Kidney (tissue), 14 donors: ENCODE measurements around the gene METAP2. TPM values are rescaled to one million over a fixed set of nuclear protein-coding genes. Genes with fewer than 3 reads are reported as not detected.

Experiments
- DNase-seq, 5 donors: peaks; one replicate each; pipeline ENCODE4 v3.0.0-alpha.2; 2013 to 2020
- FAIRE-seq: peaks from 2 replicates; lab custom pipeline; 2012; peaks lifted over from hg19 to GRCh38; lab: Jason Lieb, UNC
- H3K27ac ChIP-seq, 2 donors: one replicate each; pipeline ENCODE4 v1.7.0; 2013; ENCODE audit warnings: low read depth in 2 of 2, low read length in 2 of 2, inconsistent platforms in 1 of 2
- H3K27me3 ChIP-seq: one replicate; pipeline ENCODE4 v1.7.1; 2013; ENCODE audit warnings: low read length, inconsistent platforms; ENCODE audit not compliant: control insufficient read depth, insufficient read depth
- H3K36me3 ChIP-seq, 3 donors: one replicate each; pipeline versions ENCODE4 v1.7.0 to v1.7.1; 2013; ENCODE audit warnings: low read length in 3 of 3, control low read depth in 1 of 3, inconsistent platforms in 1 of 3; ENCODE audit not compliant: insufficient read depth in 3 of 3, control insufficient read depth in 2 of 3
- H3K4me1 ChIP-seq, 3 donors: one replicate each; pipeline versions ENCODE4 v1.7.0 to v1.7.1; 2013; ENCODE audit warnings: low read length in 3 of 3, inconsistent platforms in 1 of 3, low read depth in 1 of 3; ENCODE audit not compliant: control insufficient read depth in 2 of 3, insufficient read depth in 2 of 3
- H3K4me3 ChIP-seq, 3 donors: one replicate each; pipeline versions ENCODE4 v1.7.0 to v1.8.1; 2013; ENCODE audit warnings: low read length in 3 of 3, control low read depth in 1 of 3, inconsistent platforms in 1 of 3
- H3K9ac ChIP-seq, 3 donors: one replicate each; pipeline versions ENCODE4 v1.7.0 to v1.7.1; 2013; ENCODE audit warnings: low read length in 3 of 3, control low read depth in 1 of 3, inconsistent platforms in 1 of 3
- H3K9me3 ChIP-seq, 3 donors: one replicate each; pipeline versions ENCODE4 v1.7.0 to v1.7.1; 2013; ENCODE audit warnings: low read length in 3 of 3, control low read depth in 1 of 3, inconsistent platforms in 1 of 3; ENCODE audit not compliant: control insufficient read depth in 2 of 3, insufficient read depth in 1 of 3
- CTCF ChIP-seq: IDR thresholded peaks from 3 replicates; pipeline ENCODE4 v1.5.1; 2012; ENCODE audit warnings: mild to moderate bottlenecking, moderate library complexity, borderline replicate concordance; ENCODE audit not compliant: insufficient read depth; ENCODE audit errors: extremely low read depth
- intact Hi-C: fragments of 100-400 bp; cut with DNase I; formaldehyde crosslinking; loops from one replicate; pipeline ENCODE4 v1.11.1; 2022
- polyA plus RNA-seq: library from polyadenylated mRNA; stranded (reverse); fragments of 350-450 nt; fragmentation: Illumina TruSeq; extraction: RNeasy Lipid Tissue Mini Kit (QIAGEN cat#74804); gene quantifications from one replicate; pipeline ENCODE4 v1.2.3, GENCODE V29; 2014; ENCODE audit warnings: low read depth, low replicate concordance; ENCODE audit not compliant: insufficient read depth
- total RNA-seq: library from RNA; stranded (reverse); fragmentation: NEBNext Ultra II Directional; extraction: Animal tissue kit (Norgen Biotek cat#: 25700); gene quantifications from one replicate; pipeline ENCODE4 v1.2.1, GENCODE V29; 2021
- donor health status: control.
- donor health status: control.
- donor health status: control.
- donor health status: control.
- donor health status: control.
- donor health status: DM: yes; HTN: yes; CAD: no.
- donor health status: Normal renal cell carcinoma (clear cell type).

Gene METAP2
- total and polyA plus RNA-seq, 2 donors from 2014 or later: 59.1 to 65.7 TPM

GRCh38 chr12:95458761-95459160 lies 15.2 kb upstream of the METAP2 start:
- Histone ChIP-seq H3K36me3 (no peaks in the 10 kb centered on the region), H3K4me1 (no peaks in the 10 kb centered on the region), H3K27me3 (no peaks in the 10 kb centered on the region), H3K9me3 (peaks cover 0 to 15% (median 0%) of the 10 kb centered on the region in 3 donors), H3K4me3 (no peak overlapping the region), H3K27ac (no peak overlapping the region), H3K9ac (no peak overlapping the region)
- TF ChIP-seq CTCF: no peak
- FAIRE-seq: no peak
- DNase-seq: no peak
- intact Hi-C loops: no loop called here

- Histone ChIP-seq H3K4me3 (no peak overlapping the region), H3K4me1 (no peaks in the 10 kb centered on the region), H3K9ac (no peak overlapping the region), H3K27me3 (no peaks in the 10 kb centered on the region), H3K9me3 (peaks cover 0 to 15% (median 0%) of the 10 kb centered on the region in 3 donors), H3K27ac (no peak overlapping the region), H3K36me3 (no peaks in the 10 kb centered on the region)
- FAIRE-seq (no peak), DNase-seq (no peak)
- no peak for TF ChIP-seq CTCF
- intact Hi-C loops: no loop called here
These were observed 14.6 kb upstream of the METAP2 start for GRCh38 chr12:95459310-95459709.

GRCh38 chr12:95460105-95460504 lies 13.8 kb upstream of the METAP2 start:
- Histone ChIP-seq H3K4me3 (no peak overlapping the region), H3K4me1 (no peaks in the 10 kb centered on the region), H3K36me3 (no peaks in the 10 kb centered on the region), H3K27ac (no peak overlapping the region), H3K9ac (no peak overlapping the region), H3K9me3 (peaks cover 0 to 15% (median 0%) of the 10 kb centered on the region in 3 donors), H3K27me3 (no peaks in the 10 kb centered on the region)
- TF ChIP-seq CTCF: no peak
- FAIRE-seq (no peak), DNase-seq (no peak)
- intact Hi-C loops: no loop called here

- no peak for FAIRE-seq
- H3K9me3 ChIP-seq: peaks cover 0 to 15% (median 0%) of the 10 kb centered on the region in 3 donors
- no peak overlapping the region for H3K4me3 ChIP-seq
- H3K9ac ChIP-seq: no peak overlapping the region
- H3K36me3 ChIP-seq: no peaks in the 10 kb centered on the region
- no peaks in the 10 kb centered on the region for H3K27me3 ChIP-seq
- DNase-seq: no peak
- no peaks in the 10 kb centered on the region for H3K4me1 ChIP-seq
- intact Hi-C loops: no loop called here
- no peak overlapping the region for H3K27ac ChIP-seq
- TF ChIP-seq CTCF: no peak
These were observed 13.1 kb upstream of the METAP2 start for GRCh38 chr12:95460896-95461295.
